IPS-NIHi7 (cell line): ENCODE results near the gene LYZL6.
"Not testable (repeated sequence)": the region's sequence is repeated elsewhere in the genome, so short reads cannot be mapped to it uniquely, and the experiment has no call there.

Source experiments
- DNase-seq: peaks from one replicate; pipeline ENCODE4 v3.0.0; 2012; ENCODE audit warnings: mixed read lengths; ENCODE audit errors: extremely low spot score

LYZL6 gene

DNA sequence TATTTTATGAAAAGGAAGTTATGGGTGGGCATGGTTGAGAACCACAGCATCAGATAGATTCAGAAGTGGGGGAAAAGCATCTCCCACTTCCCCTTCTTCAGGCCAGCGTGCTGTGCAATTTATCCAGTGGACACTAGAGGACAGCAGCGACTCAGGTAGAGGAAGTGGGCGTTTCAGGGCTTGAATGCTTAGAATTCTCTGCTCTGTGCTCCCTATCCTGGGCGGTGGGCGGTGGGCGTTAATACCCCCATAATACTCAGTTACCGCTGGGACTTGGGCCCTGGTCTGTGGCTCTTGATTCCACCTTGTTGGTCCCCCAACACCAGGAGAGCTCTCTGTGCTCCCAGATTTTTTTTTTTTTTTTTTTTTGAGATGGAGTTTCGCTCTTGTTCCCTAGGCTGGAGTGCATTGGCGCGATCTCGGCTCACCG lies 3.7 kb upstream of the LYZL6 start:
- peak; percentile 61 for DNase-seq

- no peak for DNase-seq
Observed at GRCh38 chr17:35944151-35944550, 638 bp upstream of the LYZL6 start.

GRCh38 chr17:35942588-35943186 lies 826 bp downstream of the LYZL6 start:
- no peak for DNase-seq

GRCh38 chr17:35938492-35938891 lies 5.0 kb downstream of the LYZL6 start:
- DNase-seq, result not testable (repeated sequence)

- DNase-seq, result no peak
Observed at GRCh38 chr17:35936063-35936462, 7.5 kb downstream of the LYZL6 start.

DNA sequence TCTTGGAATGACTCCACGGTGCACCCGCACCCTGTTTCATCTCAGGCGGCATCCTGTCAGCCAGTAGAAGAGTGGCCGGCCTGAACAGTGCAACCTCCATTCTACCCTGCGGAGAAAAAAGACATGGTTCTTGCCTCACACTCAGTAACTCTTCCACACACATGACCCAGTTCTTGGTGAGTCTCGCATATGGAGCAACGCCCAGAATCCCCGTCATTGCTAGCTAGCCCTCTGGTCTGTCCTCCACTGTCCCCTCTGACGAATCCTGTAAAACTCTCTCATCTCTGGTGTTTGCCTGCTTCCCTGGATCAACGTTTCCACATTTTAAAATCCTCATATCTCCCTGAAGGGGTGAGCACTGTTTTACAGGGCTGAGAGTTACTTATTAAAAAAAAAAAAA lies 8.8 kb downstream of the LYZL6 start:
- DNase-seq, result no peak

DNA sequence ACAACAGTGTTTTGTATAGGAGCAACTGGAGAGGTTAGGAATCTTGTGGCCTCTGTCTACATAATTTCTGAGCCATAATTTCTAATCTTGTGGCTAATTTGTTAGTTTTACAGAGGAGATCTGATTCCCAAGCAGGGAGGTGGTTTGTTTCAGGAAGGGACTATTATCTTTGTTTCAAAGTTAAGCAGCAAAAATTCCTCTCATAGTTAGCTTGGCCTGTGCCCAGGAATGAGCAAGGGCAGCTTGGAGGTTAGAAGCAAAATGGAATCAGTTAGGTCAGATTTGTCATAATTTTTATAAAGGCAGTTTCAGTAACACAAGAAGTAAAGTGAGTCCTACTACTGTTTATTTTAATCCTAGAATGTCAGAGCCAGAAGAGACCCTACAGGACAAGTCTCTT lies 10.9 kb downstream of the LYZL6 start:
- DNase-seq, result no peak

DNA sequence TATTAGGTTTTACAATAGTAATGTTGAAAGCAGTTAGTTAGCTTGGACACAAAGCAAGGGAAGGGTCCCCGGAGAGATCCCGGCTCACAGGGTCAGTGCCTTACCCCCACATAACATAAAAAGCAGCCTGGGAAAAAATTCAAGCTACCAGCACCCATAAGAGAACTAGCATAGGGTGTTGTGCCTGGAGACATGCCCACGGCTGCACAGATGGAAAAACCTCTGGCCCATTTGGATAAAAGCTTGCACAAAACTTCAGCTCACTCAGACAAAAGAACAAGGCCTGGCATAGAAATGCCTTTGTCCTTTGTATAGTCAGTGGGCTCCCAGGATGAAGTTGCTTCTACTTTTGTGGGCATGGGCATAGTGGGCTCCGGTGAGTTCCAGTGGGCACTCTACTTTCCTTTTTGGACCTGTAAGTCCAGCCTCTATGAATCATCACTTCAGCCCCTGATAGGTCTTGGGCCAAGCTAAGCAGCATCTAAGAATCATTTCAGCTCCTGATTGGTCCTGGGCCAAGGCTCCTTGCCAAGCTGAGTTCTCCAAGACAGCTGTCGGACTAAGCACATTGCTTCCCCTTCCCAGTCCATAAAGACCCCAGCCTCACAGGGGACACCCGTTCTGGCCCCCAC lies 11.6 kb downstream of the LYZL6 start:
- DNase-seq, result no peak

GRCh38 chr17:35930211-35931065 lies 13.1 kb downstream of the LYZL6 start, which contains the start of gene RDM1:
Gene RDM1 (minus strand): TSS chr17:35930773. CDS start chr17:35930727, 46 bp downstream.
- peak; percentile 99 for DNase-seq

- no peak for DNase-seq
Observed at GRCh38 chr17:35927714-35928113, 15.8 kb downstream of the LYZL6 start.

- no peak for DNase-seq
Observed at GRCh38 chr17:35923609-35924114, 19.9 kb downstream of the LYZL6 start.

GRCh38 chr17:35920229-35920628 lies 23.3 kb downstream of the LYZL6 start:
- no peak for DNase-seq

DNA sequence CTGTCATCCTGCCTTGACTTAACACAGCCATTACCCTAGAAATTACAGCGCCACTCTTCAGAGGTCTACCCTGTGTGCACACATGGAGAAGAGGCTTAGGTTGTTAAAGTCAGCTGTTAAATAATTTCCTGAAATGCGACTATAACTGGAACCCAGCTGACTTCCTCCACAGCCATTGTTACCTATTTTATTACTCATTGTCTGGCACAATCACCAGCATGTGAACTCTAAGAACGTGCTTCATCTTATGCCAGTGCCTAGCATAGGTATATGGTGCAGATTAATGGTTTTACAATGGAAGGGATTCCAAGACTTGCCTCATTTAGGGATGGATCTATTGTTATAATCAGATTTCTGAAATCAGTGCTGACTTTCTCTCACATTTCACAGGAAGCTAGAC lies 24.8 kb downstream of the LYZL6 start:
- no peak for DNase-seq

DNA sequence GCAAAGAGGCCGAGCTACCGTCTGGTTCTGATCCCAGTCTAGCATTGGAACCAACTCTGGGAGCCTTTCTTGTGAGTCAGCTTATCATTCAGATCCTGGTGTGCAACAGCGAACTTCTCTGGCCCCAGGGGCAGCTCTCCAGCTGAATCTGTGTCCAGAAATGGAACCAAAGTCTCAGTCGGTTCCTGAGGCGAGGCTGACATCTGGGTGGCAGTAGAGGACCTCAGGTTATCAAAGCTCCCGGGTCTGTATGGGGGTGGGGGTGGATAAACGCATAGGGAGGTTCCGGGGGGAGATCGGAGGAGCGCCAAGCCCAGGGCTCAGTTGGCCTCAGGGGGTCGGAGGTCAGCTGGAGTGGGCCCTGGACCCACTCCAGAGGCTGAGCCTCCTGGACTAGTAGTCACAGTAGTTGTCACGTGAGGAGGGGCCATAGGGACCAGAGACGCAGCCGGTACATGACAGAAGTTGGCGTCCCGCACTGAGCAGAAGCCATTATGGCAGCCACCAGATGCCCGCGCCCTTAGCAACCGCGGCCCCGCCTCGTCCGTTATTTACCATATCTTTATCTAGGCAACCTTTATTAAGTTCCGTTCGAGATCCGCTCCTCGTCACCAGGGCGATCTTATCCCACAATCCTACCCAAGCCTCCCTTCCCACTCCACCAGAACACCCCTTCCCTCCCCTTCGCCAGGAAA lies 25.8 kb downstream of the LYZL6 start:
- DNase-seq, result no peak

DNA sequence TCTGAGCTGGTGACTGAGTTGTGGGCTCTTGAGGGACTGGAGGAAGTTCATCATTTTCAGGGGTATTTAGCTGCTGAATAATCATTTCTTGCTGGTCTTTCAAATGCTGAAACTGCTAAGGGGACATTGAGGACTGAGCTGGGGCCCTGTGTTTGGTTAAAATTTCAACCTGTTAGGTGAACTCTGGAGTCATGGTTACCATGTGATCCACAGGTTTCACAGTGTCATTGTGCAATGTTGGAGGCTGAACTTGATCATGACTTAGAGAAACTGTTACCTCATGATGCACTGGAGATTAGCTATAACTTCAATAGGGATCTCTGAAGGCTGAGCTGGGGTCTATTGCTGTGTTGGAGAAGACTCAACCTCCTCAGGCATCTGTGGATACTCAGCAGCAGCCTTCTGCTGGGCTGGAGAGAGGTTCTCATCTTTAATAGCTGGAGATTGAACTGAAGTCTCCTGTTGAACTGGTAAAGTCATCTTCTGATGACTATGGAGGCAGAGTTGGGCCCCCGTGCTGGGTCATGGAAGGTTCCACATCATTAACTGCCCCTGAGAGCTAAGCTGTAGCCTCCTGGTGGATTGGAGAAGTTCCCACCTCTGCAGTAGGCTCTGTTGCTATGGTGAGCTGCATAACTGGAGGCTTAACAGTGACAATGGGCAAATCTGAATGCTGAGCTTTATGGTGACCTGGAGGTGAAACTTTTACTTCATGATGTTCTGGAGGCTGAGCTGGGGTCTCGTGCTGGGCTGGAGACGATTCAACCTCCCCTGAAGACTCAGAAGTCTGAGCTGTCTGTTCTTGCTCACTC lies 28.2 kb downstream of the LYZL6 start:
- no peak for DNase-seq

DNA sequence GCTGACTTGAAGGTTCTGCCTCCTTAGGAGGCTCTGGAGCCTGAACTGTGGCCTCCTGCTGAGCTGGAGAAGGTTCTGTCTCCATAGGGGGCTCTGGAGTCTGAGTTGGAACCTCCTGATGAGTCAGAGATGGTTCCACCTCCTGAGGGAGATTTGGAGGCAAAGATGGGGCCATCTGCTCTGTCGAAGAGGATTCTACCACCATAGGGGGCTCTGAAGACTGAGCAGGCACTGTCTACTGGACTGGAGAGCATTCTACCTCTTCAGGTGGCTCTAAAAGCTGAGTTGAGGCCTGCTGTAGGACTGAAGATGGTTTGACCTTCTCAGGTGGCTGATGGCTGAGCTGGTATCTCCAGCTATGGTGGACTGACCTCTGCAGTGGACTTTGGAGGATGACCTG lies 29.2 kb downstream of the LYZL6 start:
- DNase-seq, result no peak

DNA sequence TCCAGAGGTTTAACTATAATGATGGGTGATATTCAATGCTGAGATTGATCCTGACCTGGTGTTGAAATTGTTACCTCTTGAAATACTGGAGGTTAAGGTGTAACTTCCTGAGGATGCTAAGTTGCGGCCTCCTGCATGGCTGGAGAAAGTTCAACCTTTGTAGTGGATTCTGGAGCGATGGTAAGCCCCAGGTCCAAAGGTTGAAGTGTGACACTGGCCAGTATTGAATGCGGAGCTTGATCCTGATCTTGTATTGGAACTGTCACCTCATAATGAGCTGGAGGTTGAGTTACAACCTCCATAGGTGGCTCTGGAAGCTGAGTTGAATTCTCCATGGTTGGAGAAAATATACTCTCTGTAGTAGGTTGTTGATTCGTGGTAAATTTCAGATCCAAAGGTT lies 29.9 kb downstream of the LYZL6 start:
- no peak for DNase-seq

DNA sequence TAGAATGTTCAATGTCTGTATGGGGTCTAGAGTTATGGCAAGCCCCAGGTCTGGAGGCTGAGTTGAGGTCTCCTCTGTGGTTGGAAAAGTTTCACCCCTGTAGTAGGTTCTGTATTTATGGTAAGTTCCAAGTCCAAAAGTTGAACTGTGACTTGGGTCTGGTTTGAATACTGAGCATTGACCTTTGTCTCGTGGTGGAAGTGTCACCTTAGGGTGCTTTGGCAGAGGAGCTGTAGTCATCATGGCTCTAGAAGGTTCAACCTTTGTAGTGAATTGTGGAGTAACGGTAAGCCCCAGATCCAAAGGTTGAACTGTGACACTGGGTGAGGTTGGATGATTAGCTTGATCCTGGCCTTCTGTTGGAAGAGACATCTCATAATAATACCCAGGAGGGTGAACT lies 30.6 kb downstream of the LYZL6 start:
- no peak for DNase-seq

GRCh38 chr17:35912339-35912912 lies 31.1 kb downstream of the LYZL6 start:
- no peak for DNase-seq

DNA sequence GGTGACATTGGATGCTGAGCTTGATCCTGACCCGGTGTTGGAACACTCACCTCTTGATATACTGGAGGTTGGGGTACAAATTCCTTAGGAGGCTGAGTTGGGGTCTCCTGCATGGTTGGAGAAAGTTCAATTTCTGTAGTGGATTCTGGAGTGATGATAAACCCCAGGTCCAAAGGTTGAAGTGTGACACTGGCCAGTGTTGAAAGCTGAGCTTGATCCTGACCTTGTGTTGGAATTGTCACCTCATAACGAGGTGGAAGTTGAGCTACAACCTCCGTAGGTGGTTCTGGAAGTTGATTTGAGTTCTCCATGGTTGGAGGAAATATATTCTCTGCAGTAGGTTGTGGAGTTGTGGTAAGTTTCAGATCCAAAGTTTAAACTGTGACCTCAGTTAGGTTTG lies 34.1 kb downstream of the LYZL6 start:
- DNase-seq, result no peak

DNA sequence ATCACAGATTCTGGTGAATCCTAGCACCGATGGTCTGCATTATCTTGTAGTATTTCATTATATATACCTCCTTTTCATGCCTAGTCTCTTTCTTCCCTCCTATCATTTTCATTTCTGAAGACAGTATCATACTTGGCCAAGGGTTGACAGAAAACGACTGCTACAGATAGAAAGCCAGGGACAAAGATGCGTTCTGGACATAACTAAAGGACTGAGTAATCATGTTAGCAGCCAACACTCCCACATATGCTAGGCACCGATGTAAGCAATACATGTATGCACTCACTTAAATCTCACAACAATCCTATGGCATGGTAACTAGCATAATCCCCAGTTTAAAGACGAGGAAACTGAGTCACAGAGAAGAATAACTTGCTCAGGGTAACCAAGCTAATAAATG lies 35.8 kb downstream of the LYZL6 start:
- DNase-seq, result no peak
